Measurements from ENCODE around the gene THBS4. TPM values are rescaled to one million over a fixed set of nuclear protein-coding genes. Genes with fewer than 3 reads are reported as not detected.

THBS4 gene
- total RNA-seq, 1 donor from 2014 or later, result 51.4 TPM

DNA sequence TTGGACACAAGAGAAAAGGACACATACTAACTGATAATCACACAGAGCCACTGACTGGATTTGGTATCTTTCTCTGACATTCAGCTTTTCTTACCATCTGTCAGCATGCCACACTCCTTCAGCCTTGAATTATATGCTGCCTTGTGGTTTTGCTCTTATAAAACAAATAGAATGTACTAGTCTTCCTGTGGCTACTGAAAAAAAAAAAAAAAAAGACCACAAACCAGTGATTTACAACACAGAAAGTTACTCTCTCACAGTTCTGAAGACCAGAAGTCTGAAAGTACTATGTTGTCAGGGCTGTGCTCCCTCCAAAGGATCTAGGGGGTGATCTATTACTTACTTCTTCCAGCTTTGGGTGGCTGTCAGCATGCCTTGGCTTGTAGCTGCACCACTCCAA is 82.3 kb downstream of the THBS4 start:
- Histone ChIP-seq H3K4me1 (peaks cover 8% of the 10 kb centered on the region), H3K27me3 (ENCODE audit: low read depth) (no peaks in the 10 kb centered on the region), H3K36me3 (no peaks in the 10 kb centered on the region), H3K4me3 (no peak overlapping the region), H3K9me3 (replicated peaks) (peaks cover 4% of the 10 kb centered on the region), H3K27ac (replicated peaks) (no peak overlapping the region)
- no peak for DNase-seq
- no peak for TF ChIP-seq CTCF (IDR thresholded peaks at IDR 0.05; ENCODE audit: borderline replicate concordance)
- intact Hi-C loops (cut with micrococcal nuclease), result no loop called here

DNA sequence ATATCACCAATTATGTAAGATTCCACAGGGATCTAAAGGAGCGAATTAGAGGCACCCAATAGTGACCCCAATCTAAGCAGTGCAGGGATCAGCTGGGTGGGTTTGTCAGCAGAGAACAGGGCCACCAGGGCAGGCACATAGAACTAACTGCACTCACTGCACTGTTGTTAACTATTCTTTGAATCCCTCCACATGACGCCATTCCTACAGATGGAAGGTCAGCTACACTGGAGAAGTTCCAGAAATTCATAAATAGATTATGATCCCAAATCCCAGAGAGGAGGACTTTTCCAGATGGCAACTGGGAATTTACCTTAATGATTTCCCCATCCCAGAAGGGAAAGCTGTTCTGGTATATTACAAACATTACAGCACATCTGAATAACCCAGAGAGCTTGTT is 84.2 kb downstream of the THBS4 start:
- no peak overlapping the region for H3K4me3 ChIP-seq

DNA sequence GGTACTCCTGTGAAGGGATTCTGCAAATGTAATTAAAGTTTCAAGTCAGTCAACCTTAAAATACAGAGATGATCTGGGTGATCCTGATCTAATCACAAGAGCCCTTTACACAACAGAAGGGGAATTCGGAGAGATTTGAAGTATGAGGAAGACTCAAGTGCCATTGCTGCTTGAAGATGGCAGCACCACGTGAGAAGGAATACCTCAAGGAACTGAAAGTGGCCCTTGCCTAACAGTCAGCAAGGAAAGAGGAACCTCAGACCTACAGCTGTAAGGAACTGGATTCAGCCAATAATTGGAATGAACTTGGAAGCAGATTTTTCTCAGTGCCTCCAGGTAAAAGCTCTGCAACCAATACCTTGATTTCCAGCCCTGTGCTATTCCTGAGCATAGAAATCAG is 87.4 kb downstream of the THBS4 start:
- TF ChIP-seq CTCF (IDR thresholded peaks at IDR 0.05; ENCODE audit: borderline replicate concordance), result no peak
- H3K27ac ChIP-seq (replicated peaks), result no peak overlapping the region
- H3K27me3 ChIP-seq (ENCODE audit: low read depth), result no peaks in the 10 kb centered on the region
- peaks cover 8% of the 10 kb centered on the region for H3K4me1 ChIP-seq
- H3K9me3 ChIP-seq (replicated peaks), result peaks cover 1% of the 10 kb centered on the region
- intact Hi-C loops (cut with micrococcal nuclease), result no loop called here
- no peak overlapping the region for H3K4me3 ChIP-seq
- no peaks in the 10 kb centered on the region for H3K36me3 ChIP-seq
- no peak for DNase-seq

More for the DNA sequence above, 84.2 kb downstream of the THBS4 start:
- TF ChIP-seq CTCF (IDR thresholded peaks at IDR 0.05; ENCODE audit: borderline replicate concordance), result no peak
- no peak for DNase-seq
- Histone ChIP-seq H3K36me3 (no peaks in the 10 kb centered on the region), H3K27me3 (ENCODE audit: low read depth) (no peaks in the 10 kb centered on the region), H3K4me1 (peaks cover 8% of the 10 kb centered on the region), H3K27ac (replicated peaks) (no peak overlapping the region), H3K9me3 (replicated peaks) (peaks cover 4% of the 10 kb centered on the region)
- intact Hi-C loops (cut with micrococcal nuclease), result no loop called here

DNA sequence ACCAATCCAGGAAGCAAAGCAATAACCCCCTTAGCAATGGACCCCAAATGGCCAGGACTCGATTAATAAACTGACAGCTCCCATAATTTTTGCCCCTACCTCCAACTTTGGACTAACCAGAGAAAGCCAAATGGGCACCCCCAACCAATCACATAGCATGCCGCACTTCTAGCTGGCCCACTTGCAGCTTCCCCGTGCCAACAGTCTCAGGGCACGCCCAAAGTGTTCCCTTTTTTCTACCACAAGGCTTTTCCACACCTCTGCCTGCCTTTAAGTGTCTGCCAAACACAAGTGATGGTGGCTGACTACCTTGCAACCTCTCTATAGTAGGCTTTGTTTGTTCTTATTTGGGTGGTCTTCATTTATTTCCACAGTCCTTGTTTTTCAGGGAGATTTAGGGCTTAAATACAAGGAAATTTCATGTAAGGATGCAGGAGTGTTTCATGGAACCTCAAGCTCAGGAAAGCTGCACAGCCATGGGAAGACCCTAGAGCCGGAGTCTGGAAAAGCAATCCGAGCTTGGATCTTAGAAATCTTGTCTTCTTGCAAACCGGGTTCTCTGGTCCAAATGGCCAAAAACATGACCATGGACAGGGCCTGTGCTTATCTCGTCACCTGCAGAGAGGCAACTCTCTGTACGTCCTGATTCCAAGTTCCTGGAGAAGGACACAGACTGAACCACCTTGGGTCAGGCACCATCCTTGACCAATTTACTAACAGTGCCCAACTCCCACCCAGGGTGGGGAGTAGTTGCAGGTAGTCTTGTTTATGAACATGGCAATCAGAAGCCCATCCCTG is 89.2 kb downstream of the THBS4 start:
- no peaks in the 10 kb centered on the region for H3K9me3 ChIP-seq (replicated peaks)
- intact Hi-C loops (cut with micrococcal nuclease), result no loop called here
- no peak for DNase-seq
- H3K27ac ChIP-seq (replicated peaks), result no peak overlapping the region
- no peaks in the 10 kb centered on the region for H3K36me3 ChIP-seq
- no peaks in the 10 kb centered on the region for H3K27me3 ChIP-seq (ENCODE audit: low read depth)
- TF ChIP-seq CTCF (IDR thresholded peaks at IDR 0.05; ENCODE audit: borderline replicate concordance), result no peak
- no peak overlapping the region for H3K4me3 ChIP-seq
- peaks cover 8% of the 10 kb centered on the region for H3K4me1 ChIP-seq

DNA sequence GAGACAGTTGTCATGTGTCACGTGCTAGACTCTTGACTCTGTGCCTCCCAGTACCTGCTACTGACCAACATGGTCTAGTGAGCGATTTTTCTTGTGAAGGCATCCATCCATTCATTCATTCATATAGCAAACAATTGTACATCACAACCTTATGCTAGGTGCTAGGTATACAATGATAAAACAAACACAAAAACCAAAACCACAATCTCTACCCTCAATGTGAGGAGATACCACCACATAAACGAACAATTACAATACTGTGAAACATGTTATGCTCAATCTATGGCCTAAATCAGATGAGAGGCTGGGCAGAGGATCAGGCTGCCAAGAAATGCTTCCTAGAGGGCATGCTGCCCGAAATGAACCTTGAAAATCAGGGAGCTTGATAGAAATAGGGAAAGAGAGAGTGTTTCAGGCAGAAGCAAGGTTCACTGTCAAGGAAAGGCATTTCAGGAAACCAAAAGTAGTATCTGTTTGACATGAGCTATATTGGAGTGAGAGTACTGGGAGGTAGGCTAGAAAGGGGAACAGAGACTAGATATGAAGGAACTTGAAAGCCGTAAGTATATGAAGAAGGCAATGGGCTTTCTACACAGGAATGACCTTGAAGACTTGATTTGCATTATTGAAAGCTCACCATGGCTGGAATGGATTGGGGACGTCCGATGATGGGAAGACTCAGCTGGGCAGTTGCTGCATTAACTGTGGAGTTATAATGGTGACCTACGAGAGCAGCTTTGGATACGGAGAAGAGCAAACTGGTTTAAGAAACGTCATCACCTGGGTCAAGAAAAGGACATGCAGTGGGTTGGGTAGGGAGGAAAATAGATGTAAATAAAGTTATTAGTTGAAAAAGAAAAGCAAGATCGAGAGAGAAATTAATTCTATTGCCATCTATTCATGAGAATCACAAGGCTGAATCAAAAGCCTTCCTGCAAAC is 90.1 kb downstream of the THBS4 start:
- Histone ChIP-seq H3K9me3 (replicated peaks) (no peaks in the 10 kb centered on the region), H3K27me3 (ENCODE audit: low read depth) (no peaks in the 10 kb centered on the region), H3K27ac (replicated peaks) (peak overlapping the region; percentile 23), H3K36me3 (no peaks in the 10 kb centered on the region), H3K4me3 (no peak overlapping the region), H3K4me1 (peaks cover 6% of the 10 kb centered on the region)
- no peak for DNase-seq
- intact Hi-C loops (cut with micrococcal nuclease), result no loop called here
- no peak for TF ChIP-seq CTCF (IDR thresholded peaks at IDR 0.05; ENCODE audit: borderline replicate concordance)

All from left ventricle myocardium inferior (tissue), 1 donor.